Measurements from ENCODE around the gene GNB4. TPM values are rescaled to one million over a fixed set of nuclear protein-coding genes. Genes with fewer than 3 reads are reported as not detected.

Gene GNB4
- total RNA-seq, 4 donors from 2014 or later: 21.9 to 46.4 (median 30.9) TPM

GRCh38 chr3:179425075-179425474, 26.2 kb downstream of the GNB4 start:
- TF ChIP-seq CTCF (IDR thresholded peaks at IDR 0.05; ENCODE audit: low read depth): no peak

- no peak for TF ChIP-seq CTCF (IDR thresholded peaks at IDR 0.05; ENCODE audit: low read depth)
These were observed 29.8 kb downstream of the GNB4 start for GRCh38 chr3:179421500-179421899.

GRCh38 chr3:179418610-179419009, 32.7 kb downstream of the GNB4 start:
- TF ChIP-seq CTCF (IDR thresholded peaks at IDR 0.05; ENCODE audit: low read depth): no peak

DNA sequence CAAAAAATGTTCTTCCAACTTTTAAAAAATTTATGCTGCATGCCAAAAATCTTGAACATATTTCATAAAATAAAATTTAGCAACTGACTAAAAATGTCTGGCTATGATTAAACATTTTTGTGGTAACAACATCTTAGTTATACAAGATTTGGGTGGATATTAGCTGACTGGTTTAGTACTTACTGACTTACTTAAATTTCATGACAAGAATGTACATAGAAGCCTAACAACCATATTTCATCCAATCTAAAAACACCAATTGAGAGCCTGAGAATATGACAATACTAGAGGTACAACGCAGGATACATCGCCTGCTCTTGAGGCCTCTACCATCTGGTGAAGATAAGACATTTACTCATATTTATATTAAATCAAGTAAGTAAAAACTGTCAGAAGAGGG, 34.6 kb downstream of the GNB4 start:
- TF ChIP-seq CTCF (IDR thresholded peaks at IDR 0.05; ENCODE audit: low read depth): no peak

DNA sequence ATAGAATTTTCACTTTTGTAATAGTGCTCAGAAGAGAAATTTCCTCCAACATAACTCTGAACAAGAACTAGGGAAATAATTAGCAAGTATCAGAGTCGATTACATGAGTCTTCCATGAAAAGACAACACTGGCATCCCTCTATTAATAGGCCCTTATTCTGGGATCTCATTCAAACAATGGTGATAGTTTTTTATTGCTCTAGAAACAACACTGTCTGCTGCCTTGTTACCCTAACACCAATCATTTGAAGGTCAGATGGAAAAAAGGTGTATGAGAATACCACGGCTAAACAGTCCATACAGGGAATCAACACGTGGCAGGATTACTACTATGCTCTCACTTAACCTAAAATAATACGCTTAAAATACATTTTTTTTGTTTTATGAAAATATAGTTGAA, 35.9 kb downstream of the GNB4 start:
- no peak for TF ChIP-seq CTCF (IDR thresholded peaks at IDR 0.05; ENCODE audit: low read depth)

GRCh38 chr3:179414804-179415203, 36.5 kb downstream of the GNB4 start:
- no peak for TF ChIP-seq CTCF (IDR thresholded peaks at IDR 0.05; ENCODE audit: low read depth)

- TF ChIP-seq CTCF (IDR thresholded peaks at IDR 0.05; ENCODE audit: low read depth): no peak
These were observed 40.3 kb downstream of the GNB4 start for GRCh38 chr3:179410999-179411398.
